ENCODE data around the gene ICOSLG.

GRCh38 chr21:44261675-44262295 is 21.0 kb upstream of the ICOSLG start, which contains the start of gene DNMT3L:
- TF ChIP-seq CTCF (optimal IDR thresholded peaks at IDR 0.05 in 1 of 3, IDR thresholded peaks at IDR 0.05 in 1 of 3, conservative IDR thresholded peaks at IDR 0.05 in 1 of 3; ENCODE audit: extremely low read depth in 1 of 3, insufficient read depth in 2 of 3, low read length in 3 of 3) (no peak), EZH2 (IDR thresholded peaks at IDR 0.05; ENCODE audit: low read length) (no peak)

All from keratinocyte (primary cell).